ENCODE measurements around the gene ELOVL3.

Gene ELOVL3

GRCh38 chr10:102254426-102254825 lies 28.3 kb downstream of the ELOVL3 start:
- no peak for DNase-seq (ENCODE audit: low read depth)

DNA sequence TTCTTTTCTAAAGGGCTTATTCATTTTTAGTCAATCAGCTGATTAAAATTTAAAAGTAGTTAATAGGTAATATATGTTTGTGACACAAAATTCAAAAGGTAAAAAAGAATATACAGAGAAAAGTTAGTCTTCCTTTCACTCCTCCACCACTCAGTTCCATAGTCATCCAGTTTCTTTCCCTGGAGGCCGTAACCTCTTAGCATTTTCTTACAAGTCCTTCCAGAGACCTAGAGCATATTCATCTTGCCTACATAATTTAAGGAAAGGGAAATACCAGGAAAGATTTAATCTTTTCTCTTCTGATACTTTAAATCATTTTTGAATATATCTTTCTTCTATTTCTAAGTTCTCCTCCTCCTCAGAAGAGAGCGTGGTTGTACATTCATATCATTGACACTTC lies 29.3 kb downstream of the ELOVL3 start:
- no peak for DNase-seq (ENCODE audit: low read depth)

DNA sequence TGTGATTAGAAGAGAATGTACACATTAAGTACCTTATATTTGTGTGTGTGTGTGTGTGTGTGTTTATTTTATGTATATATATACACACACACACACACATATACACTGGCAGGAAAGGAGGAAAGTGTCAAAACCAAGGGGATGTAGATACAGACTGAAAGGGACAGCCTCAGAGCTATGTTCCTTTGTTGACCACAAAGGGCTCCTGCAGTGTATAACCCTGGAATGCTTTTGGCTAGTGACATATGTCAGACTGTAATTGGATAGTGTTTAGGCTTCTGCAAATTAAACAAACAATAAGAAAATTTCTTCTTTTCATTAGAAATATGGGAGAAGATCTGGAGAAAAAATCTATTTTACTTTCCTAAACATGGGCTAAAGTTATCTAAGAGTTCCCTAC lies 35.1 kb downstream of the ELOVL3 start:
- no peak for DNase-seq (ENCODE audit: low read depth)

DNA sequence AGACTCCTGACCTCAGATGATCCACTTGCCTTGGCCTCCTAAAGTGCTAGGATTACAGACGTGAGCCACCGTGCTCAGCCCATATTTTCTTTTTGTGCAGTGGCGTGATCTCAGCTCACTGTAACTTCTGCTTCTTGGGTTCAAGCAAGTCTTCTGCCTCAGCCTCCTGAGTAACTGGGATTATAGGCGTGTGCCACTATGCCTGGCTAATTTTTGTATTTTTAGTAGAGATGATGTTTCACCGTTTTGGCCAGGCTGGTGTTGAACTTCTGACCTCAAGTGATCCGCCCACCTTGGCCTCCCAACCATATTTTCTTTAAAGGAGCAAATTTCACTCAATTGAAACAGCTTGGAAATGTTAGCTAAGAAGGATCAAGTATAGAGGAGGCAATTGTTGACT lies 35.7 kb downstream of the ELOVL3 start:
- no peak for DNase-seq (ENCODE audit: low read depth)

GRCh38 chr10:102262744-102263370 lies 36.8 kb downstream of the ELOVL3 start:
- DNase-seq (ENCODE audit: low read depth) = peak; percentile 49

DNA sequence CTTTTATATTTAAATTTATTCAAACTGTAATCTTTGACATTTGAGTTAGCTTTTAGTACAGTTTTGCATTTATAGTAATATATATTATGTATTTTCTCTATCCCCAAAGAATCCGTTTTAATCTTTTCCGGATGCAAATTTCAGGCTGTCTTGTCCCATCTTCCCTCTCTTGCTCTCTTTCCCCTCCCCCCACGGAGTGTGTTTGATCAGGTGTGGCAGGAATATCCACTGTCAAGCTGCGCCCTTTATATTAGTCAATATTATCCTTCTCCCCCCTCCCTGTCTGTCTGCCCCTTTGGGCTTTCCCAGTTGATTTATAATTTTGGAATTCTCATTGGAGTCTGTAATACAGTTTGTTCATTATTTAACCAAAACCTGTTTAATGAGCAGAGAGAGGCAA lies 38.3 kb downstream of the ELOVL3 start:
- DNase-seq (ENCODE audit: low read depth) = no peak

DNA sequence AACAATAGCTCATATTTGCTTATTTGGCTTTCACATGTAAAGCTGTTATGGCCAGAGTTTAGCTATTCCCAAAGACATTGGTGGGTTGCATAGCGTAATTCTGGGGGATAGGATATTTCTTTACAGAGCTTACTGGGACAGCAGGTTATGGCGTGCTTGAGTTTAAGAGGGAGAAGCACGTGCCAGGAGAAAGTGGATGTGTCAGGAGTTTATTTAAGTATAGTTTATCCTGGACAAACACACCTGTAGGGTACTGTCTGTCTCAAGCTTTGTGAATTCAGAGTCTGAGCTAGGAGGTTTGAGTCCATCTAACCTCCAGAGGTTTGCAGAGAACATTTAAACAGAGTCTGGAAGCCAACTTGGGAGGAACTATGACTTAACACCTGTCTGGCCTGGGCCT lies 40.6 kb downstream of the ELOVL3 start:
- no peak for DNase-seq (ENCODE audit: low read depth)

DNA sequence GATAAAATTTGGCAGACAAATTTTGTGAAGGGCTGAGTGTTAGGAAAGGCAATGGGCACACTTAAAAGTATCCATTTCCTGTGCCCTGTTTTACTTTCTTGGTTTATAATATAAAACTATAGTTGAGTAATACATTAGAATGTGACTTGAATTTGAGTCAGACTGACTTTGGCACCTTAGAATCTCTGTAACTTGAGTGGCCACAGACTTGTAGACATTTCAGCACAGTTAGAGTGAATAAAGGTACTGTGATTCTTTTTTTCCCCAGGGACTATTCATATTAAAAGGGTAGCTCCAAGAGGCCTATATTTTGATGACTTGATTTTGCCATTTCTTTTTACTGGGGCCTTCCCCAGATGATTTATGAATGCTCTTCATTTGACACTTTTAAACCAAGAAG lies 41.6 kb downstream of the ELOVL3 start:
- peak; percentile 82 for DNase-seq (ENCODE audit: low read depth)

- DNase-seq (ENCODE audit: low read depth) = peak; percentile 48
Observed at GRCh38 chr10:102268375-102268888, 42.3 kb downstream of the ELOVL3 start.

- peak; percentile 18 for DNase-seq (ENCODE audit: low read depth)
Observed at GRCh38 chr10:102269017-102269416, 42.9 kb downstream of the ELOVL3 start.

- DNase-seq (ENCODE audit: low read depth) = no peak
Observed at GRCh38 chr10:102274062-102274461, 48.0 kb downstream of the ELOVL3 start.

GRCh38 chr10:102275343-102275742 lies 49.2 kb downstream of the ELOVL3 start:
- DNase-seq (ENCODE audit: low read depth) = no peak

DNA sequence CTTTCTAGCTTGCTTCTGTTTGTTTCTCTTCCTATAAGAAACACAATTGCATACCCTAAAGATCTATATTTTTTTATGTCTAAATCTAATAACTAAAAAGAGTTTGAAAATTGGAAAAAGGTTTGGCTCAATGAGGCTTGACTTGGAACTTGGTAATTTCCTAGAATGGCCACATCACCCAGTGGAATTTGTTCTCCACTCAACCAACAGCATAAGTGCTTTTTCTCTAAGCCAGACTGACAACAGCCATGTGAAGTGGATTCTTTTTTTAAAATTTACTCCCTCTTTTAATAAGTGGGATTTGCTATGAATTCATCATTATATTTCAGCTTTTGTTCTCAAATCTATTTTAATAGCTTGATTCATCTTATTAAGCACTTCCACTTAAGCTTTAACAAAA lies 53.0 kb downstream of the ELOVL3 start:
- no peak for DNase-seq (ENCODE audit: low read depth)

All from iris pigment epithelial cell (primary cell).